ENCODE measurements around the gene COL11A2. TPM values are rescaled to one million over a fixed set of nuclear protein-coding genes. Genes with fewer than 3 reads are reported as not detected.
A peak's percentile ranks its signal among the peaks of the same experiment; 100 is the strongest.

Gene COL11A2
- total RNA-seq, 1 donor from 2014 or later = 3.3 TPM

DNA sequence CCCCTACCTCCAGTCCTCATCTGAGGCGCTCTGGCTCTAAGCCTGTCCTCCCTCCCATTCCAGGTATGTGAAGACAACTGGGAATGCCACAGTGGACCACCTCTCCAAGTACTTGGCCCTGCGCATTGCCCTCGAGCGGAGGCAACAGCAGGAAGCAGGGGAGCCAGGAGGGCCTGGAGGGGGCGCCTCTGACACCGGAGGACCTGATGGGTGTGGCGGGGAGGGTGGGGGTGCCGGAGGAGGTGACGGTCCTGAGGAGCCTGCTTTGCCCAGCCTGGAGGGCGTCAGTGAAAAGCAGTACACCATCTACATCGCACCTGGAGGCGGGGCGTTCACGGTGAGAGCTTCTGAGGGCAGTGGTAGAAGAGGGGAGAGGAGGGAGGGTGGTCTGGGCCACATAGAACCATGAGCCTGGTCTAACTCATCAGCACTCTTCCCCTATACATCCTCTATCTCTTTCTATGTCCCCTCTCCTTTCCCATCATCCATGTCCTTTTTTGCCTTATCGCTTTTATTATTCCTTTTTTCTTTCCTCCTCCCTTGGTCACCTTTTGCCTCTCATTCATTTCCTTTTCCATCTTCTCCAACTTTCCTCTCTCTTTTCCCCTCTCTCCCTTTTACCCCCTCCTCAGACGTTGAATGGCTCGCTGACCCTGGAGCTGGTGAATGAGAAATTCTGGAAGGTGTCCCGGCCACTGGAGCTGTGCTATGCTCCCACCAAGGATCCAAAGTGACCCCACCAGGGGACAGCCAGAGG lies 19.6 kb upstream of the COL11A2 start:
- TF ChIP-seq CTCF (IDR thresholded peaks at IDR 0.05) = no peak
- H3K4me3 Mint-ChIP-seq (ENCODE audit: unreplicated experiment) = no peak overlapping the region
- no peak overlapping the region for H3K27ac Mint-ChIP-seq (ENCODE audit: unreplicated experiment)

DNA sequence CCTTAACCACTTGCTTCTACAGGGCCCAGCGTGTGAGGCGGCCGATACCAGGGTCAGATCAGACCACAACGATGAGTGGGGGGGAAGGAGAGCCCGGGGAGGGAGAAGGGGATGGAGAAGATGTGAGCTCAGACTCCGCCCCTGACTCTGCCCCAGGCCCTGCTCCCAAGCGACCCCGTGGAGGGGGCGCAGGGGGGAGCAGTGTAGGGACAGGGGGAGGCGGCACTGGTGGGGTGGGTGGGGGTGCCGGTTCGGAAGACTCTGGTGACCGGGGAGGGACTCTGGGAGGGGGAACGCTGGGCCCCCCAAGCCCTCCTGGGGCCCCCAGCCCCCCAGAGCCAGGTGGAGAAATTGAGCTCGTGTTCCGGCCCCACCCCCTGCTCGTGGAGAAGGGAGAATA lies 18.9 kb upstream of the COL11A2 start:
- peaks cover 14% of the 10 kb centered on the region for H3K36me3 Mint-ChIP-seq (ENCODE audit: unreplicated experiment)
- TF ChIP-seq CTCF (IDR thresholded peaks at IDR 0.05) = no peak
- no peak for DNase-seq (ENCODE audit: extremely low spot score, unreplicated experiment)
- H3K27me3 Mint-ChIP-seq (ENCODE audit: unreplicated experiment) = peaks cover 1% of the 10 kb centered on the region
- no peak overlapping the region for H3K27ac Mint-ChIP-seq (ENCODE audit: unreplicated experiment)
- no peaks in the 10 kb centered on the region for H3K9me3 Mint-ChIP-seq (ENCODE audit: unreplicated experiment)
- peaks cover 40% of the 10 kb centered on the region for H3K4me1 Mint-ChIP-seq (ENCODE audit: unreplicated experiment)
- H3K4me3 Mint-ChIP-seq (ENCODE audit: unreplicated experiment) = no peak overlapping the region

More for the DNA sequence above, 19.6 kb upstream of the COL11A2 start:
- no peak for DNase-seq (ENCODE audit: extremely low spot score, unreplicated experiment)
- peaks cover 3% of the 10 kb centered on the region for H3K27me3 Mint-ChIP-seq (ENCODE audit: unreplicated experiment)
- no peaks in the 10 kb centered on the region for H3K9me3 Mint-ChIP-seq (ENCODE audit: unreplicated experiment)
- H3K4me1 Mint-ChIP-seq (ENCODE audit: unreplicated experiment) = peaks cover 34% of the 10 kb centered on the region
- H3K36me3 Mint-ChIP-seq (ENCODE audit: unreplicated experiment) = peaks cover 14% of the 10 kb centered on the region

DNA sequence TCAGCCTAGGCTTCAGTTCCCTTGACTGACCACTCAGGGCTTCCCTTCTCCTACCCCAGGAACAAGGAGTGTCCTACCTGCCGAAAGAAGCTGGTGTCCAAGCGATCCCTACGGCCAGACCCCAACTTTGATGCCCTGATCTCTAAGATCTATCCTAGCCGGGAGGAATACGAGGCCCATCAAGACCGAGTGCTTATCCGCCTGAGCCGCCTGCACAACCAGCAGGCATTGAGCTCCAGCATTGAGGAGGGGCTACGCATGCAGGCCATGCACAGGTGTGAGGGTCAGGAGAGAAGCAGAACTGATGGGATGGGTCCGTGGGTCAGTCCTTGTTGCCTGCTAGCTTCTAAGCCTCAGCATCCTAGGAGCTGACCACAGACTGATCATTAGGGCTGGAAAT lies 17.6 kb upstream of the COL11A2 start:
- no peak for TF ChIP-seq CTCF (IDR thresholded peaks at IDR 0.05)
- Mint-ChIP-seq H3K36me3 (ENCODE audit: unreplicated experiment) (peaks cover 14% of the 10 kb centered on the region), H3K4me3 (ENCODE audit: unreplicated experiment) (no peak overlapping the region)

GRCh38 chr6:33208091-33208967 lies 16.1 kb upstream of the COL11A2 start, which contains the start of gene RING1:
TSS of gene RING1 (plus strand) at chr6:33208500. CDS start at chr6:33208823, 323 bp downstream.
- no peak for TF ChIP-seq CTCF (IDR thresholded peaks at IDR 0.05)
- no peaks in the 10 kb centered on the region for H3K9me3 Mint-ChIP-seq (ENCODE audit: unreplicated experiment)
- no peaks in the 10 kb centered on the region for H3K27me3 Mint-ChIP-seq (ENCODE audit: unreplicated experiment)
- peak; percentile 95 for DNase-seq (ENCODE audit: extremely low spot score, unreplicated experiment)
- peaks cover 54% of the 10 kb centered on the region for H3K4me1 Mint-ChIP-seq (ENCODE audit: unreplicated experiment)
- peaks cover 22% of the 10 kb centered on the region for H3K36me3 Mint-ChIP-seq (ENCODE audit: unreplicated experiment)
- peak within 1 kb of the TSS; percentile 97 for H3K27ac Mint-ChIP-seq (ENCODE audit: unreplicated experiment)
- peak within 1 kb of the TSS; percentile 97 for H3K4me3 Mint-ChIP-seq (ENCODE audit: unreplicated experiment)

More for the DNA sequence above, 17.6 kb upstream of the COL11A2 start:
- H3K27ac Mint-ChIP-seq (ENCODE audit: unreplicated experiment) = no peak overlapping the region
- no peak for DNase-seq (ENCODE audit: extremely low spot score, unreplicated experiment)
- H3K4me1 Mint-ChIP-seq (ENCODE audit: unreplicated experiment) = peaks cover 50% of the 10 kb centered on the region
- H3K27me3 Mint-ChIP-seq (ENCODE audit: unreplicated experiment) = no peaks in the 10 kb centered on the region
- H3K9me3 Mint-ChIP-seq (ENCODE audit: unreplicated experiment) = no peaks in the 10 kb centered on the region
